GM18909 (cell line): ENCODE results near the gene ZBTB8OS.
A peak's percentile ranks its signal among the peaks of the same experiment; 100 is the strongest.
"Not testable (repeated sequence)": the region's sequence is repeated elsewhere in the genome, so short reads cannot be mapped to it uniquely, and the experiment has no call there.

Source experiments
- ATAC-seq: cut with Tn5 transposase; IDR thresholded peaks from one replicate; pipeline ENCODE4 v1.9.1; 2021; ENCODE audit warnings: mild to moderate bottlenecking; ENCODE audit not compliant: unreplicated experiment, poor library complexity

ZBTB8OS gene

GRCh38 chr1:32651461-32652073 is 1.2 kb upstream of the ZBTB8OS start:
- peak; percentile 22 for ATAC-seq

DNA sequence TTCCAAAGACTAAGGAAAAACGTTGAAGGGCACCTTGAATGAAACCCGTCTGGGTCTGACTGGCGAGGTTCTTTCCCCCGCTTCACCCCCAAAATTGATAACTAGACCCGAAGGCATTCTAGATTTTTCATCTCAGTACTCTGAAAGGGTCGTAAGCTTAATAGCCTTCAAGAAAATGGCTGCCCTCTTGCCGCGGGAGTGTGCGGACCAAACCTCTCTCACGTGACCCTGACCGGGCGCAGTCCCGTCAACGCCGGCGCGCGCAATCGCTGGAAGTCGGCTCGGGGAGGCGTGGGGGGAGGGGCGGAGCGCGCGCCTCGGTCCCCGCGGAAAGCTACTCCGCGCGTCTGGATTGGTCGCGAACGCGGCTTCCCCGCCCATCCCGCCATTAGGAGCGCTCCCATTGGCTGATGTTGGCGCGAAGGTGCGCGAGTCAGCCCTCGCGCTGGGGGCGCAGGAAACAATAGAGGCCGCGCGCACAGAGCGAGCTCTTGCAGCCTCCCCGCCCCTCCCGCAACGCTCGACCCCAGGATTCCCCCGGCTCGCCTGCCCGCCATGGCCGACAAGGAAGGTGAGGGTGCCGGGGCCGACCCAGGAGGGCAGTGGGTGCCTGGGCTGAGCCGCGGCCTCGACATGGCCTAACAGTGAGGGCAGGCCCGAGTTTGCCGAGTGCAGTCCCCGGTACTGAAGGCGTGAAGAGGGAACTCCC is 556 bp upstream of the ZBTB8OS start, which contains the start of gene RBBP4:
TSS of gene RBBP4 (plus strand) at position 457 of the 709 bp plus-strand sequence. CDS start at position 556, 99 bp downstream.
- ATAC-seq: peak; percentile 84

- no peak for ATAC-seq
Measured at GRCh38 chr1:32647308-32648134, 2.8 kb downstream of the ZBTB8OS start.

DNA sequence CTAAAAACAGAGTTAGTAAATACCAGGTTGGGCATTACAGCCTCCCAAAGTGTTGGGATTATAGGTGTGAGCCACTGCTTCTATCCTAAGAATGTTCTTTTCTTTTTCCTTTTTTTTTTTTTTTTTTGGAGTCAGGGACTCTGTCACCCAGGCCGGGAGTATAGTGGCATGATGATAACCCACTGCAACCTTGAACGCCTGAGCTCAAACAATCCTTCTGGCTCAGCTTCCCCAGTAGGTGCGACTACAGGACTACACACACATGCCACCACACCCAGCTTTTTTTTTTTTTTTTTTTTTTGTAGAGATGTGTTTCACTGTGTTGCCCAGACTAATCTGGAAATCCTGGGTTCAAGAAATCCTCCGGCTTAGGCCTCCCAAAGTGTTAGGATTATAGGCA is 5.9 kb downstream of the ZBTB8OS start:
- no peak for ATAC-seq

DNA sequence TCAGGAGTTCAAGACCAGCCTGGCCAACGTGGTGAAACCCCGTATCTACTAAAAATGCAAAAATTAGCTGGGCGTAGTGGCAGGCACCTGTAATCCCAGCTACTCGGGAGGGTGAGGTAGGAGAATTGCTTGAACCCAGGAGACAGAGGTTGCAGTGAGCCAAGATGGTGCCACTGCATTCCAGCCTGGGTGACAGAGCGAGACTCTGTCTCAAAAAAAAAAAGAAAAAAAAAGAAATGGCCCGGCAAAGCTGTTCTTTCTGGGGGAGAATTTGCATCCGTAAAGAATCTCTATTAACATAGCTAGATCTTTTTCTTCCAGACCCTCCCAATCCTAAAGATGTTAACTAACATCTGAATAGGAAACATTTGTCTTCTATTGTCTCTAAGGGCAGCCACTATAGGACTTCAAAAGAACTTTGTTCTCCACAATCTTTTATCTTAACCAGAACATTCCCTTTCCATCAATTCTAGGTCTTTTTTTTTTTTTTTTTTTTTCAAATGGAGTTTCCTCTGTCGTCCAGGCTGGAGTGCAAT is 8.0 kb downstream of the ZBTB8OS start:
- not testable (repeated sequence) for ATAC-seq

DNA sequence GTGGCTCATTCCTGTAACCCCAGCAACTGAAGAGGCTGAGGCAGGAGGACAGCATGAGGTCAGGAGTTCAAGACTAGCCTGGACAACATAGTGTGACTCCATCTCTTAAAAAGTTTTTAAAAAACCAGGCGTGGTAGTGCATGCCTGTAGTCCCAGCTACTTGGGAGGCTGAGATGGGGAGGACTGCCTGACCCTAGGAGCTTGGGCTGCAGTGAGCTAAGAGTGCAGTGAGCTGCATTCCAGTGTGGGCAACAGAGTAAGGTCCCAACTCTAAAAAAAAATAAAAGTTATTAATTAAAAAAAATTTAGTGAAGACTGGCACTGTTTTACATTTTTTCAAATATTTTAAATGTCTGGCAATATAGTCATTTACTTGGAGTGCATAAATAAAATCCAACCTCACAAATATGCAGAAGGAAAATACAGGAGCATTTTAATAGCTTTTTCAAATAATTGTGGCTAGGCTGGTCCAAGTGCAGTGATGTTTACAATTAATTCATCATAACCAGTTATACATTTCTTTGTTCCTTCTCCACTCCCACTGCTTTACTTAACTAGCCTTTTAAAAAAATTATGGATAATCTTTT is 10.8 kb downstream of the ZBTB8OS start:
- no peak for ATAC-seq

DNA sequence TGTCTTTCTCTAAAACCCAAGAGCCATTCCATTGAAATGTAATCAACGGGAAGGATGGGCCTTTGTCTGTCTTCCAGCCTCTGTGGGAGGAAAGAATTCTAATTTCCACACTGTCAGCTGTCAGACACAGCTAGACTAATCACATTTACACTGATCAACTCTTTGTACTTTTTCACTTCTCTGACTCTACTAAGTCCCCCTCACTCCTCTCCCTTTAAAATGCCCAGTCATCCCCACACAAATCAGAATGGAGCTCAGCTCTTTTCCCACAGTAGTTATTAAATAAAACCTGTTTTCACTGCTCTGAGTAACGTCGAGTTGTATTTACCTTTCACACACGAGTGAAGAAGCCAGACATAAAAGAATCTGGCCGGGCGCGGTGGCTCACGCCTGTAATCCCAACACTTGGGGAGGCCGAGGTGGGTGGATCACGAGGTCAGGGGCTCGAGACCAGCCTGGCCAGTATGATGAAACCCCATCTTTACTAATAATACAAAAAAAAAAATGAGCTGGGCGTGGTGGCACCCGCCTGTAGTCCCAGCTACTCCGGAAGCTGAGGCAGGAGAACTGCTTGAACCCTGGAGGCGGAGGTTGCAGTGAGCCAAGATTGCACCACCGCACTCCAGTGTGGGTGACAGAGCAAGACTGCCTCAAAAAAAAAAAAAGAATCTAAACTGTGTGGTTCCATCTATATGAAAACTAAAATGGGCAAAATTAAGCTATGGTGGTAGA is 13.3 kb downstream of the ZBTB8OS start:
- ATAC-seq: no peak

DNA sequence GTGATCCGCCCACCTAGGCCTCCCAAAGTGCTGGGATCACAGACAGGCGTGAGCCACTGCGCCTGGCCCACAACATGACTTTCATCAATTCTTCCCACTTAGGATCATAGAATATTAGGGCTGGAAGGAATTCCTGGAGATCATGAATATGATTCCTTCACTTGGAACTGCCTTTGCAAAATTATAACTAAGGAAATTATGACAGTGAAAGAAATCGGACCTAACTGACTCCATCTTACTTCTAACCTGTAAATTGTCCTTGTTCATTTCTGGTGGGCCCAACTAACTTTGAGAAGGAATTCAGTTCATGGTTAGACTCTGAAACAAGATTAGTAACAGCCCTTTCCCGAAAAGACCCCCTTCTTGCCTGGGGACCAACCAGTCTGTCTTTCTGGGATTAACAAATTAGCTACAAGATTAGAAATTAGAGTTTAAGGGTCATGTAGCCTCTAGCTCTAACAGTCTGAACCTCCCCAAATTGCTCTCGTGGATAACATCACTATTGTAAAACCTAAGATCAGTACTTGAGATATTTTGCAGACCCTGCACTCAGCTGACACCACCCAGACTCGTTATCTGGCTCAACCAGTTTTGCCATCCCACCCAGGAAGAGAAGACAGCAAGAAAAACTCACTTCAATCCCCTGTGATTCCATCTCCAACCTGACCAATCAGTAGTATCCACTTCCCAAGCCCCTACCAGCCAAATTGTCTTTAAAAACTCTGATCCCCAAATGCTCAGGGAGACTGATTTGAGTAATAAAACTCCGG is 14.7 kb downstream of the ZBTB8OS start:
- no peak for ATAC-seq

- ATAC-seq: no peak
Measured at GRCh38 chr1:32632829-32633228, 17.5 kb downstream of the ZBTB8OS start.

GRCh38 chr1:32630173-32630572 is 20.2 kb downstream of the ZBTB8OS start:
- ATAC-seq: not testable (repeated sequence)

GRCh38 chr1:32627596-32628162 is 22.7 kb downstream of the ZBTB8OS start:
- ATAC-seq: peak; percentile 53

- no peak for ATAC-seq
Measured at GRCh38 chr1:32626176-32626575, 24.2 kb downstream of the ZBTB8OS start.

DNA sequence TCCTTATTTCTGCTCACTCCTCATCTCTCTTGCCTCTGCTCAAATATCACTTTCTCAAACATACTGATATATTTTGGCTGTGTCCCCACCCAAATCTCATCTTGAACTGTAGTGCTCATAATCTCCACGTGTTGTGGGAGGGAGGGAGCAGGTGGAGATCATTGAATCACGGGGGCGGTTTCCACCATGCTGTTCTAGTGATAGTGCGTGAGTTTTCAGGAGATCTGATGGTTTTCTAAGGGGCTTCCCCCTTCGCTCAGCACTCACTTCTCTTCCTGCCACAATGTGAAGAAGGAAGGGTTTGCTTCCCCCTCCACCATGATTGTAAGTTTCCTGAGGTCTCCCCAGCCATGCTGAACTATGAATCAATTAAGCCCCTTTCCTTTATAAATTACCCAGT is 26.6 kb downstream of the ZBTB8OS start:
- no peak for ATAC-seq

DNA sequence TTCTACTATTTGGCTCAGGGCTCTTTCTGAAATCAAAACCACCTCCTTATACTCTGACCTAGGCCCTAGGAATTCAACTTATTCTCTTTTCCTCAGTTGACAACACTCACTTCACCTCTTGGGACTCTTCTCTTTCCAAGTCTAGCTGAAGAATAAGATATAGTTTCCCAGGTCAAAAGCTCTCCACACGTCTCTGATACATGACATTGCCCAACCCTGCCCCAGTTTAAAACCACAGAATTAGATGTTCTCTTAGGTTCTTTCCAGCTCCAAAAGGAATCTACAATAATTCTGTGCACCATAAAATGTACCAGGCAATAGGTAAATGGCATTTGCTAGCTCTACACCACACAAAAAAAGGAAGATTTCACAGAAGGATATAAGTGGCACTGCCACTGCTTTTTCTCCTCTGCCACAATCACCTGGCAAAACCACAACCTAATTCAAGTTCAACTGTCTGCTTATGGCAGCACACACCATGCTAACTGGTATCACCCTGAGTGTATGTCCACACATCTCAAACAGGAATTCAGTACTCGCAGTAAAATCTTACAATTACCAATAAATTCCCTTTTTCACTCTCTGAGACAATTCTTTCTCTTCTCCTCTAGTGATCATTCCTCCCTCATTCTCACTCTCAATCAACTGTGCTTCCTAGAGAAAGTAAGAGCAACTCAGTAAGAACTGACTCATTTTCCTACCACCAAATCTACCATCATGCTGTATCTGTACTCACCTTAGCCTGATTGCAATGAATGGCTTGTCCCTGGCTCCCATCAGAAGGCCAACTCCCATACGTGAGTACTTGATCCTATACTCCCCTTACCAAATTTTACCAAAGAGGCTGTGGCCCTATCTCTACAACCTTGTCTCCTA is 27.3 kb downstream of the ZBTB8OS start:
- ATAC-seq: no peak

- ATAC-seq: no peak
Measured at GRCh38 chr1:32622205-32622604, 28.1 kb downstream of the ZBTB8OS start.

DNA sequence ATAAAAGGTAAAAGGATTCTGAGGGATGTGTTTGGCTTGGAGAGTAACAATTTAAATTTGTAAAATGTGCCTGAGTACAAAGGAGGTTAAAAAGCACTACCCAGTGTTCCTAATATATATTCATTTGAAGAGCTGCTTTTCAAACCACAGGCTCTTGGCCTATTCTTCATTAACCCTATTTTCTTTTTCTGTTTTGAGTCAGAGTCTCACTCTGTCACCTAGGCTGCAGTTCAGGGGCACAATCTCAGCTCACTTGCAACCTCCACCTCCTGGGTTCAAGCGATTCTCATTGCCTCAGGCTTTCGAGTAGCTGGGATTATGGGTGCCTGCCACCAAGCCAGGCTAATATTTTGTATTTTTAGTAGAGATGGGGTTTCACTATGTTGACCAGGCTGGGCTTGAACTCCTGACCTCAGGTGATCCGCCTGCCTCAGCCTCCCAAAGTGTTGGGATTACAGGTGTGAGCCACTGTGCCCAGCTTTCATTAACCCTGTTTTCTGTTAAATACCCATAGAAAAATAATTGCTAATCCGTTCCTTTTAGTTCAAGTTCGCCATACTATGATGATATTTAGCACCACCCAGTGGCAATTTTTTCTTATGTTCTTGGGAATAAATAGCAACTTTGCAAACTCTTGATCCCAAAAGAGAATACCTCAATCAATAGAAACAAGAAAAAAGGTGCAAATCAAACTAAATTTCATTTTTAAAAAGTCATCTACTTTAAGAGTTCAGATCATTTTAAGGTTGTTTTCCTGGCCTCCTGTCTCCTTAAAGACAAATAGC is 30.5 kb downstream of the ZBTB8OS start:
- peak; percentile 75 for ATAC-seq

DNA sequence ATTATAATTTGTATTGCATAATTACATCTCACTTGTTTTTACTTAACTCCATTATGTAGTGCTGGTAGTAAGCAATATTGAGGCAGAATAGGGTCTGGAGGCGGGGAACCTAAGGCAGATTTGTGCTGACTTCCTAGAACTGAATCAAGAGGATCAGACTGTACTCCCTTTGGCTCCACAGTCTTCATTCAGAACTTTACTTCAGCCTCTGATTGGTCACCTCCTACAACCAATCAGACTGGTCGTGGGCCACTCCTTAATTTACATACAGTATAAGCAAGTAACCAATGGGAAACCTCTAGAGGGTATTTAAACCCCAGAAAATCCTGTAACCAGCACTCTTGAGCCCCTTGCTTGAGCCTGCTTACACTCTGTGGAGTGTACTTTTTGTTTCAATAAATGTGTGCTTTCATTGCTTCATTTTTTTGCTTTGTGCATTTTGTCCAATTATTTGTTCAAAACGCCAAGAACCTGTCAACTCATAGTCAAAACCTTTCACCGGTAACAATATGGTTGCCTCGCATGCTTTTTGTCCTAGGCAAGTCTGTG is 31.6 kb downstream of the ZBTB8OS start:
- no peak for ATAC-seq
